Measurements from ENCODE around the gene ZNF319.

- TF ChIP-seq CTCF (optimal IDR thresholded peaks at IDR 0.05 in 1 of 3, IDR thresholded peaks at IDR 0.05 in 1 of 3, conservative IDR thresholded peaks at IDR 0.05 in 1 of 3; ENCODE audit: extremely low read depth in 1 of 3, insufficient read depth in 2 of 3, low read length in 3 of 3), result no peak
- no peak for TF ChIP-seq EZH2 (IDR thresholded peaks at IDR 0.05; ENCODE audit: low read length)
These were observed 21.4 kb downstream of the ZNF319 start for GRCh38 chr16:57979006-57979585.

All from keratinocyte (primary cell).